ENCODE data around the gene PAXIP1.

The PAXIP1 gene

GRCh38 chr7:154912871-154913637 is 89.9 kb downstream of the PAXIP1 start:
- in situ Hi-C loops (cut with MboI; ENCODE audit: low sequenced_read_pairs, unreplicated experiment) = loop anchor here (25.0 kb wide), 1 partner anchor 624 kb away; the partner anchor contains the start of gene CNPY1

GRCh38 chr7:154911862-154912455 is 91.0 kb downstream of the PAXIP1 start:
- TF ChIP-seq, protein P1, sequence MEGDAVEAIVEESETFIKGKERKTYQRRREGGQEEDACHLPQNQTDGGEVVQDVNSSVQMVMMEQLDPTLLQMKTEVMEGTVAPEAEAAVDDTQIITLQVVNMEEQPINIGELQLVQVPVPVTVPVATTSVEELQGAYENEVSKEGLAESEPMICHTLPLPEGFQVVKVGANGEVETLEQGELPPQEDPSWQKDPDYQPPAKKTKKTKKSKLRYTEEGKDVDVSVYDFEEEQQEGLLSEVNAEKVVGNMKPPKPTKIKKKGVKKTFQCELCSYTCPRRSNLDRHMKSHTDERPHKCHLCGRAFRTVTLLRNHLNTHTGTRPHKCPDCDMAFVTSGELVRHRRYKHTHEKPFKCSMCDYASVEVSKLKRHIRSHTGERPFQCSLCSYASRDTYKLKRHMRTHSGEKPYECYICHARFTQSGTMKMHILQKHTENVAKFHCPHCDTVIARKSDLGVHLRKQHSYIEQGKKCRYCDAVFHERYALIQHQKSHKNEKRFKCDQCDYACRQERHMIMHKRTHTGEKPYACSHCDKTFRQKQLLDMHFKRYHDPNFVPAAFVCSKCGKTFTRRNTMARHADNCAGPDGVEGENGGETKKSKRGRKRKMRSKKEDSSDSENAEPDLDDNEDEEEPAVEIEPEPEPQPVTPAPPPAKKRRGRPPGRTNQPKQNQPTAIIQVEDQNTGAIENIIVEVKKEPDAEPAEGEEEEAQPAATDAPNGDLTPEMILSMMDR (IDR thresholded peaks at IDR 0.05; ENCODE audit: borderline replicate concordance, control extremely low read depth, extremely low read depth, insufficient read depth, missing control alignments) = no peak
- no peak for DNase-seq (ENCODE audit: low spot score)

More at GRCh38 chr7:154912871-154913637, 89.9 kb downstream of the PAXIP1 start:
- no peak for DNase-seq (ENCODE audit: low spot score)
- TF ChIP-seq, protein P1 (IDR thresholded peaks at IDR 0.05; ENCODE audit: borderline replicate concordance, control extremely low read depth, extremely low read depth, insufficient read depth, missing control alignments) = no peak

GRCh38 chr7:154911411-154911810 is 91.5 kb downstream of the PAXIP1 start:
- TF ChIP-seq, protein P1 (IDR thresholded peaks at IDR 0.05; ENCODE audit: borderline replicate concordance, control extremely low read depth, extremely low read depth, insufficient read depth, missing control alignments) = no peak
- in situ Hi-C loops (cut with MboI; ENCODE audit: low sequenced_read_pairs, unreplicated experiment) = loop anchor here (25.0 kb wide), 1 partner anchor 626 kb away; the partner anchor contains the start of gene CNPY1
- no peak for DNase-seq (ENCODE audit: low spot score)

More at GRCh38 chr7:154911862-154912455, 91.0 kb downstream of the PAXIP1 start:
- in situ Hi-C loops (cut with MboI; ENCODE audit: low sequenced_read_pairs, unreplicated experiment) = loop anchor here (25.0 kb wide), 1 partner anchor 625 kb away; the partner anchor contains the start of gene CNPY1

GRCh38 chr7:154910977-154911376 is 91.9 kb downstream of the PAXIP1 start:
- TF ChIP-seq, protein P1 (IDR thresholded peaks at IDR 0.05; ENCODE audit: borderline replicate concordance, control extremely low read depth, extremely low read depth, insufficient read depth, missing control alignments) = no peak
- DNase-seq (ENCODE audit: low spot score) = no peak
- in situ Hi-C loops (cut with MboI; ENCODE audit: low sequenced_read_pairs, unreplicated experiment) = loop anchor here (25.0 kb wide), 1 partner anchor 626 kb away; the partner anchor contains the start of gene CNPY1

DNA sequence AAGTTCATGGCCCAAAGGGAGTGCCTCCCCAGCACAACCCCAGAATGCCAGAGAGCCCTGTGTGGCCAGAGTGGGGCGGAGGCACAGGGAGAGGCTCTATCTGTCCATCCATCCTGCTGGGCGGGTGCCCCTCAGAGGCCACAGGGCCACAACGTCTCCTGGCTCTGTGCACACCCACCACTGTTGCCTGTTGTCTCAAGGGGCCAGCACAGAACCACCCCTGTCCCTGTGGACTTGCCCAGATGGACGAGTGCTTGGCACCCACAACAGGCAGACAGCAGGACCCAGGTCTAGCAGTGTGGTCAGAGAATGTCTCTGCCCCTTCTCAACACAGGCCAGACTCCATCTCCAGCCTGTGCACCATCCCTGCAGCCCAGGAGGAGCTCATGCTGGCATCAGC is 92.8 kb downstream of the PAXIP1 start:
- no peak for DNase-seq (ENCODE audit: low spot score)
- in situ Hi-C loops (cut with MboI; ENCODE audit: low sequenced_read_pairs, unreplicated experiment) = loop anchor here (25.0 kb wide), 1 partner anchor 627 kb away; the partner anchor contains the start of gene CNPY1

More for the DNA sequence above, 92.8 kb downstream of the PAXIP1 start:
- TF ChIP-seq, protein P1 (IDR thresholded peaks at IDR 0.05; ENCODE audit: borderline replicate concordance, control extremely low read depth, extremely low read depth, insufficient read depth, missing control alignments) = no peak

Data from GM13976 (cell line).